ENCODE measurements around the gene CEP63. TPM values are rescaled to one million over a fixed set of nuclear protein-coding genes. Genes with fewer than 3 reads are reported as not detected.
A peak's percentile ranks its signal among the peaks of the same experiment; 100 is the strongest.

Gene CEP63
- total and polyA plus RNA-seq, 2 experiments from 2014 or later: 15.1 to 53.9 TPM

- H3K4me3 Mint-ChIP-seq: no peak overlapping the region
- H3K4me2 ChIP-seq: no peak overlapping the region
- H3K27me3 Mint-ChIP-seq (ENCODE audit: insufficient read depth, low read depth, poor library complexity): peaks cover 15% of the 10 kb centered on the region
- H3K9me3 Mint-ChIP-seq: no peaks in the 10 kb centered on the region
- peak overlapping the region; percentile 76; the same call in 1 of the 2 replicates for H3K27ac Mint-ChIP-seq
- H2AFZ ChIP-seq: peak overlapping the region; percentile 82; the same call in 1 of the 2 replicates
- H3K4me3 ChIP-seq: no peak overlapping the region
- peaks cover 31% of the 10 kb centered on the region for H3K4me1 ChIP-seq (ENCODE audit: insufficient read depth)
- no peak for DNase-seq (ENCODE audit: low spot score)
- no peaks in the 10 kb centered on the region for H3K79me2 ChIP-seq (replicated peaks; ENCODE audit: insufficient read depth)
- TF ChIP-seq REST (IDR thresholded peaks at IDR 0.05; ENCODE audit: unreplicated experiment) (no peak), POLR2AphosphoS5 (IDR thresholded peaks at IDR 0.05; ENCODE audit: low read depth) (no peak), ZNF462 (CRISPR knock-in tag; IDR thresholded peaks at IDR 0.05) (no peak), ZNF331 (CRISPR knock-in tag; IDR thresholded peaks at IDR 0.05; ENCODE audit: low read depth) (no peak), JUNB (IDR thresholded peaks at IDR 0.05; ENCODE audit: unreplicated experiment) (no peak), ETS1 (IDR thresholded peaks at IDR 0.05) (no peak)
- peaks cover 35% of the 10 kb centered on the region for H3K4me1 Mint-ChIP-seq
- no peaks in the 10 kb centered on the region for H3K27me3 ChIP-seq (ENCODE audit: insufficient read depth)
- H3F3A ChIP-seq (replicated peaks; ENCODE audit: low read depth): peaks cover 5% of the 10 kb centered on the region; the same call in 1 of the 2 replicates
- no peaks in the 10 kb centered on the region for H4K20me1 ChIP-seq (replicated peaks; ENCODE audit: insufficient read depth)
- H3K36me3 ChIP-seq (ENCODE audit: insufficient read depth): no peaks in the 10 kb centered on the region
- H3K27ac ChIP-seq (ENCODE audit: low read depth): peak overlapping the region; percentile 78; the same call in 1 of the 2 replicates
- no peak for ATAC-seq
- H3K36me3 Mint-ChIP-seq (ENCODE audit: low read depth): no peaks in the 10 kb centered on the region
- H3K9me2 ChIP-seq (ENCODE audit: insufficient read depth): no peaks in the 10 kb centered on the region
Observed at GRCh38 chr3:134462331-134462941, 23.4 kb upstream of the CEP63 start.
